NCI-H1048 (cell line): ENCODE data around the gene CCDC82.

Experiments used
- DNase-seq: peaks from one replicate; lab custom pipeline; 2025; lab: John Stamatoyannopoulos, UW

The CCDC82 gene

GRCh38 chr11:96329419-96329818, 60.3 kb downstream of the CCDC82 start:
- DNase-seq = no peak

GRCh38 chr11:96328395-96329010, 61.2 kb downstream of the CCDC82 start:
- no peak for DNase-seq

DNA sequence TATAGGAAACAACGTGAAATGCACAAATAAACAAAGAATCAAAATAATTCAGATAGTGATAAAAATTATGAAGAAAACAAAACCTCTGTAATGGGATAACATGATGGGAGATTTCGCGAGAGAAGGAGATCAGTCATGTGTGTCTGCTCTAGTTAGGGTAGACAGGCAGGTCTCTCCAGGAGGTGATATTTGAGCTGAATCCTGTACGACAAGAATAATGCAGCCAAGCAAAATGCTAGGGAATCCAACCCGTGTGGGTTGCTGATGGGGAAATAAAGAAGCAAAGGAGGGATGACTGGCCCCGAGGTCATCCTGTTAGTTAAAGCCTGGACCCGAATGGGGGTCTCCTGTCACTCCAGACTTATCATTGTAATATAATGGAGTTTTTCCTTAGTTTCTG, 62.8 kb downstream of the CCDC82 start:
- DNase-seq = no peak

DNA sequence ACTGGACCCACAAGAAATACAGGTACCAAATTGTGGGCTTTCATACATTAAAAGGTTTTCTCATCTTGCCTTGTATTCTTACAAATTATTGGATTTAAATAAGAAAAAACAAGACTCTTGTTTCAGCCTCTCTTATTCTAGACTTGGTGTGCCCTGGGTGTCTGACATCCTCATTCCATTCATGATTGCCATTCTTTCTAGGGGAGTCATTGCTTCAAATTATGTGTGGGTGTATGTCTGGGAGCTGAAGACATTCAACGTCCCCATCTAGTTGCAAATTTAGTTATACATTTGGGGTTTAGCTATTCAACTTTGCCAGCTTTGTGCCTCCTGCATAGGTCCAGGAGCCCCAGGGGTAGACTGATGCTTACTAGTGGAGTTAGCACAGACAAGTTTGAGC, 64.8 kb downstream of the CCDC82 start:
- DNase-seq = no peak

DNA sequence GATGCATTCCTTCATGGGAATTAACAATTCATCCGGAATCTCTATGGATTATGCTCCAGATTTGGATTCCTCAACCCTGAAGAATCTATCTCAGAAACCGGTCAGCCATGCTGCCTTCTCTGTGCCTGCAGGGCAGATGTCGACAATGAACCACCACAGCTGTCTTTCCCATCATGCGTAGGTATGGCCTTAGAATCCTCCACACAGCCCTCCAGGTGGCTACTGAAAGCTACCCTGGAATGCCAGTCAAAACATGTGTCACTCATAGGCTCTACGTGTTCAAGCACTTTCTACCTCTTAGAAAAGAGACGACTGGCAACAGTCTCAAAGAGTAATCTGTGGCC, 66.1 kb downstream of the CCDC82 start:
- no peak for DNase-seq

DNA sequence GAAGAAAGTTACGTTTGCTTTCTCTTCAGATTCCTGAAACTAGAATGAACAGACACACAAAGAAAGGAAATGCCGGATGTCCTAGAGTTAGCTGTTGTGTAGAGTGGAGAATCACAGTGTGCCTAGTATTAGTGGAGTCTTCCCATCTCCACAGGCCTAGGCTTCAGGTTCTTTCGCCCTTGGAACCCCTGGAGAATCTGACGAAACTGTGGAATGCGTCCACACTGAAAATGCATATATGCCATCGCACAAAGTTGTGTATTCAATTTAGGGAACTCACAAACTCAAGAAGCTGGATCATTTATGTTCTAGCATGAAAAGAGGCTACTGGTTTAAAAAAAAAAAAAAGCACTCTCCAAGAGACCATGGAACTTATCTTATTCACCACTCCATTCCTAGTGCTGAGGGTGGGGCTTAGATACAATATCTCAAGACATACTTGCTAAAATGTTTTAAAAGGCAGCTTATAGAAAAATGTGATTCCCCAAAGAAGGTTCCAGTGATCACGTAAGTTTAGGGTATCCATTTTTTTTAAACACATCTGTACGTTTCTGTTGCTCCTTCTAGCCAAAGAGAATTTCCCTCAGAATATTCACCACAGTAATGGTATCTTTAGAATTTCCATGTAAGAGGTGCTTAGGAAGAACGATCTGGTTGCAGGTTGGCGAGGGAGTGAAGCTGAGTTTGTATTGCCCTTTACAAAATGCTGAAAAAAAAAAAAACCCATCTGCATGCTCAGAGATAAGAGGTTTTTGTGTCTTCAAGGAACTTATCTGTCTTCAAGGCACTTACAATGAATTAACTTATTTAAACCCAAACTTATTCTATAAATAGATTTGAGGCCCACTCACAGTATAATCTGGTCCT, 66.7 kb downstream of the CCDC82 start:
- DNase-seq = no peak

- no peak for DNase-seq
Observed at GRCh38 chr11:96321091-96321490, 68.6 kb downstream of the CCDC82 start.

GRCh38 chr11:96319898-96320656, 69.6 kb downstream of the CCDC82 start:
- no peak for DNase-seq

DNA sequence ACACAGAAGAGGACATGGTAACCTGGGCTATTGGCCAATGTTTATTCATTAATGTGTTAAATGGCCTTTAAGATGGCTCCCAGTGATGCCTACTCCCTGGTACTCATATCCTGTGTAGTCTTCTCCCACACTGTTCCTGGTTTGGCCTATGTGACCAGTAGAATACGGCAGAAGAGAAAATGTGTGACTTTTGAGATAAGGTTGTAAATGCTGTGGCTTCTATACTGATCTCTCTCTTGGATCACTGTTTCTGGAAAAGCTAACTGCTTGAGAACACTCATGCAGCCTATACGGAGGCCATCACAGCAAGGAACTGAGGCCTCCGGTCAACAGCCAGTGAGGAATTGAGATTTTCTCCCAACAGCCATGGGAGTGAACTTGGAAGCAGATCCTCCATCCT, 70.9 kb downstream of the CCDC82 start:
- no peak for DNase-seq

DNA sequence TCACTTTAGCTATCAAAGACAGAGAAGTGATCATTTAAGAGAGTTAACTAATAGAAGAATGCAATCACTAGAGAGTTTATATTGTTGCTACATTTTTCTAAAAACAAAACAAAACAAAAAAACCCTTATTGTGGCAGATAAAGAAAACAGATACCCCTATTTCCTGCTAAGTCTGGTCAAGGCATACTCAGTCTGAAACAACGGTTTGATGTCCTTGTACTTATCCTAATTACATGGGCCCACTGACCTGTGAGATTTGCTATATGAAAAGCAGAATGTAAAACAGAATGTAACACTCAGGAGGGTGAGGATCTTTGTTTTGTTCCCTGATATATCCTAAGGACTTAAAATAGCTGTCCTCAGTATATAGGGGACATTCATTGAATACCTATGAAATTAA, 71.3 kb downstream of the CCDC82 start:
- DNase-seq = no peak

DNA sequence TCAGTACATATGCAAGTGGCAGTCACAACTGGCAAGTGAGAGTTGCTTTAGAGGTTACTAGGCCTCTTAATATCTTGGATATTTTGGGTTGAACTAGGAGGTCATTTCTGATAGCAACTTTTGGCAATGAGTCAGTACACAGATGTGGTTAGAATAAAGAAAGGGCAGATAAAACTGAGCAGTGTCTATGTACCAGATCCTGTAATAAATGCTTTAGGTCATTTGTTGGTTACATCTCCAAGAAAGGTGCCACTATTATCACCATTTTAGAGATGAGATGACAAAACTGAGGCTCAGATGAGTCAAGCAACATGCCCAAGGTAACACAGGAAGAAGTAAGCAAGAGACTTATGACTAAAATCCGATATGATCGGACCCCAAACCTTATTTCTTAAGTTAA, 71.7 kb downstream of the CCDC82 start:
- no peak for DNase-seq

DNA sequence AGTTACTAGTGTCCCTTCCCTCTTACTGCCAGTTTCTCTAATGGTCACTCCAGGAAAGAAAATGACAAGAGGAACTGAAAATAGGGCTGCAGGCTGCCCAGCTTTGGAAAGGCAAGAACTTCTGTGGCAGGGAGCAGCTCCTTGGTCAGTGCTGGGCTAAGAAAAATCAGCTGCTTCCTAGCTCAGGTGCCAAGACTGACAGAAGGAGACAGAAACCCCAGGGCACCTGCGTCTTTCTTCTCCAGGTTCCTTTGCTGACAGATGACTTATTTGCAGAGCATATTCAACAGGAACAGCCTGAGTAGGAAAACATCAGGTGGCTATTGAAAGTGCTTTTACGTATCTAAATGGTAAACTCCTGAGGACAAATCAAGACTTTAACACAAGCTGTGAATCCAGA, 72.1 kb downstream of the CCDC82 start:
- no peak for DNase-seq

DNA sequence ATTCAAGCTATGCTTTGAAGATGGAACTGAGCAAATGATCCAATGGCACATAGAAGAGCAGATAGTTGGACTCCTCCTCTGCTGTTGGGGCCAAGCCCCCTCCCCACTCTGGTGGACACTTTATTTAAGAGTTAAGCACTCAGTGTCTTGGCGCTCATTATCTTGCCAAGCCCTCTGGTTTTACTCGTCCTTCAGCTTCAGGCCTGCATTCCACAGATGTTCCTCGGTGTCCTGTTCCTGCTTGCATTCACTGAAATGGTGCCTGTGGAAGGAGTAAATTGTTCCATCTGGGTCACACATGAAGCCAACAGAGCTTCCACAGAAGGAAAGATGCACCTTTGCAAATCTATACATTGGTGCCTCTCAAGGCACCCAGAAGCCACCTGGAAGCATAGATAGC, 72.8 kb downstream of the CCDC82 start:
- DNase-seq = no peak

GRCh38 chr11:96315476-96315875, 74.2 kb downstream of the CCDC82 start:
- DNase-seq = no peak

- no peak for DNase-seq
Observed at GRCh38 chr11:96314326-96315020, 75.2 kb downstream of the CCDC82 start.

GRCh38 chr11:96313163-96313562, 76.5 kb downstream of the CCDC82 start:
- no peak for DNase-seq

DNA sequence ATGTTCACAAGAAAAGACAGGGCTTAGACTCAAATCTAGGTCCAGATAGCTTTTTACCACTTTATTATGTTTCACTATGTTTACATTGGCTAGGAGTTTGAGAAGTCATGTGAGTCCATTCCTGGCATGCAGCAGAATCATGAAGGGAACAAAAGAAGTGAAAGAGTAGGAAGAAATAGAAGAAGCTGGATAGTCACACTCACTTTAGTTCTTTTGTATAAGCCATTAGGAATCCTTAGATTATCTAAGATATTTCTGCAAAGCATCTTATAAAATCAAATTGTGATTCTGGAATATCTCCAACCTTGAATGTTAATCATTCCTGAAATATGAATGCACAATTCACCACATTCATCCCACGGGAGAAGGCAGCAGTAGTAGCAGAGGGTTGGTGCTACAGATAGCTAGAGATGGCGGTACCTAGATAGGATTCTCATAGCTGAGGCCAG, 78.6 kb downstream of the CCDC82 start:
- no peak for DNase-seq

DNA sequence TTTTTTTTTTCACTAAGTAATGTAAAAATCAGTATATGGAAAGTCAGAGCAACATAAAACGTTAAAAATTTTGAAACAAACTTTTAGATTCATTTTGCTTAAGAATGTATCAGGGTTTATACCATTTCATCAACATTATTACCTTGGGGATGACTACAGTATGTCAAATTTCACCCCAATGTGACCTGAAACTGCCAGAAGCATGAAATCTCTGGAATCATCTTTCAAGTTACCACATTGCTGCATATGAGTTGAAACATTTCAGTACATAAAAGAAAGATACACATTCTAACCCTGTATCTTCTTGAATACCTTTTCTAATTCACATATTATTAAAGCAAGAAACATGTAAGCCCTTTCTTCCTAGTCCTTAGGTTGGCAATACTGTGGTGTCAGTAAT, 79.5 kb downstream of the CCDC82 start:
- no peak for DNase-seq

DNA sequence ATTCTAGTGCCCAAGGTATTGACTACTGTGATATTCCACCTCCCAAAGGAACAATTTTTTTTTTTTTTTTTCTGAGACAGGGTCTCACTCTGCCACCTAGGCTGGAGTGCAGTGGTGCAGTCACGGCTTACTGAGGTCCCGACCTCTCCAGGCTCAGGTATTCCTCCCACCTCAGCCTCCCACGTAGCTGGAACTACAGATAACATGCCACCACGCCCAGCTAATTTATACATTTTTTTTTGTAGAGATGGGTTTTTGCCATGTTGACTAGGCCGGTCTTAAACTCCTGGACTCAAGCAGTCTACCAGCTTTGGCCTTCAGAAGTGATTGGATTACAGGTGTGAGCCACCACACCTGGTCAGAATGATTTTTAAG, 80.1 kb downstream of the CCDC82 start:
- no peak for DNase-seq

- no peak for DNase-seq
Observed at GRCh38 chr11:96309016-96309642, 80.6 kb downstream of the CCDC82 start.

DNA sequence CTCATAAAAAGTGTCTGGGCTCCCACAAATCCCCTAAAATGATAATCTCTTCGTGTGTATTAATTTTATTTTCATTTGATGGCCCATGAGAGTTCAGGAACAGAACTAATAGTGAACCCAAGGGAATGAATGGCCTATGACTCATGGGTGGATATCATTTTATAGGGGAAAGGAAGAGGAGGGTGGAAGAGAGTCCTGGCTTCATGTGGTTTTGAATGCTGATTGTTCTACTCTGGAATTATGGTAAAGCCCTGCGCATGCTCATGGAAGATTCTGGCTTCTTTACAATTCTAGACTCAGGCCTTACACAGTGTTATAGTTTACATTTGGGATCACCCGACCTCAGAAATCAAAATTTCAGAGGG, 82.0 kb downstream of the CCDC82 start:
- no peak for DNase-seq
